ENCODE measurements around the gene TBCK.
"Not testable (repeated sequence)": the region's sequence is repeated elsewhere in the genome, so short reads cannot be mapped to it uniquely, and the experiment has no call there.

TBCK gene

DNA sequence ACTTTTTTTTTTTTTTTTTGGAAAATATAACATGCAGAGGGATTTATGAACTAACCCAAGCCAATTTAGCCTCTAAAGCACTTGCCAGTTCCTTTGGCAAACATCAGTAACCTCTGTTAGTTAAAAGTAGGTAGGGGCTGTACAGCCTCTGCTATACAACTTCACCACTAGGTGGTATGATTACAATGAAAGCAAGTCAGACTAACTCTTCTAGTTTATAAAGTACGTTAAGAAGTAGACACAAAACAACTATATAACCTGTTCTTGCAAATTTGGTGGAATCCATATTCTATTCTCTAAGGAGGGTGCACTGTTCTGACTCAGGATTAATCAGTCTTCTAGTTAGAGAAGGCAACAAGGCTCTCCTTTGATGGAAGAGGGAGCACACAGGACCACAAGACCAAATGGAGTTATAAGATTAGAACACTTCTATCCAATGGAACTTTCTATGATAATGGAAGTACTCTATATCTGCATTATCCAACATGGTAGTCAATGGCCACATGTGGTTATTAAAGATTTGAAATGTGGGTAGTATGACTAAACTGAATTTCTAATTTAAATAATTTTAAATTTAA lies 13.1 kb upstream of the TBCK start:
- peak; percentile 65 for DNase-seq (ENCODE audit: low read depth, low spot score)

DNA sequence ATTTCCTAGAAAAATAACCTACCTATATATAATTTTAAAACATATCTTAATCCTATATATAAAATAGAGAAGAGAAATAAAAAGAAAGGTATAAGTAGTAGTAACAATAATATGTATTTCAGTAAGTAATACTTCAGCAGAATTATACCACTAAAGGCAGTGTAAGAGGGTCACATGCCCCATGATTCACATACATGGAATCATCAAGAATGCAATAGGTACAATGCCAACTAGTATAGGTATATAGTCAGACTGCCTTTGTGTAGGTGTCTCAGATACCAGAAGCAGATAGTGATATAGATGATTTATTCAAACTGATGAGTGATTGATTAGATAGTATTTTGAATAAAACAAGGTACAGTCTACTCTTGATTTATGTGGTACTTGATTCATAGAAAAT lies 9.8 kb upstream of the TBCK start:
- TF ChIP-seq, protein P1, sequence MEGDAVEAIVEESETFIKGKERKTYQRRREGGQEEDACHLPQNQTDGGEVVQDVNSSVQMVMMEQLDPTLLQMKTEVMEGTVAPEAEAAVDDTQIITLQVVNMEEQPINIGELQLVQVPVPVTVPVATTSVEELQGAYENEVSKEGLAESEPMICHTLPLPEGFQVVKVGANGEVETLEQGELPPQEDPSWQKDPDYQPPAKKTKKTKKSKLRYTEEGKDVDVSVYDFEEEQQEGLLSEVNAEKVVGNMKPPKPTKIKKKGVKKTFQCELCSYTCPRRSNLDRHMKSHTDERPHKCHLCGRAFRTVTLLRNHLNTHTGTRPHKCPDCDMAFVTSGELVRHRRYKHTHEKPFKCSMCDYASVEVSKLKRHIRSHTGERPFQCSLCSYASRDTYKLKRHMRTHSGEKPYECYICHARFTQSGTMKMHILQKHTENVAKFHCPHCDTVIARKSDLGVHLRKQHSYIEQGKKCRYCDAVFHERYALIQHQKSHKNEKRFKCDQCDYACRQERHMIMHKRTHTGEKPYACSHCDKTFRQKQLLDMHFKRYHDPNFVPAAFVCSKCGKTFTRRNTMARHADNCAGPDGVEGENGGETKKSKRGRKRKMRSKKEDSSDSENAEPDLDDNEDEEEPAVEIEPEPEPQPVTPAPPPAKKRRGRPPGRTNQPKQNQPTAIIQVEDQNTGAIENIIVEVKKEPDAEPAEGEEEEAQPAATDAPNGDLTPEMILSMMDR (IDR thresholded peaks at IDR 0.05; ENCODE audit: low read depth, low read length): no peak
- no peak overlapping the region for H3K4me3 ChIP-seq (ENCODE audit: low read depth, low read length)
- in situ Hi-C loops (cut with HindIII; ENCODE audit: low sequenced_read_pairs): no loop called here
- no peak for DNase-seq (ENCODE audit: low read depth, low spot score)

More for the DNA sequence above, 13.1 kb upstream of the TBCK start:
- in situ Hi-C loops (cut with HindIII; ENCODE audit: low sequenced_read_pairs): no loop called here
- TF ChIP-seq, protein P1 (IDR thresholded peaks at IDR 0.05; ENCODE audit: low read depth, low read length): peak; percentile 77
- H3K4me3 ChIP-seq (ENCODE audit: low read depth, low read length): no peak overlapping the region

DNA sequence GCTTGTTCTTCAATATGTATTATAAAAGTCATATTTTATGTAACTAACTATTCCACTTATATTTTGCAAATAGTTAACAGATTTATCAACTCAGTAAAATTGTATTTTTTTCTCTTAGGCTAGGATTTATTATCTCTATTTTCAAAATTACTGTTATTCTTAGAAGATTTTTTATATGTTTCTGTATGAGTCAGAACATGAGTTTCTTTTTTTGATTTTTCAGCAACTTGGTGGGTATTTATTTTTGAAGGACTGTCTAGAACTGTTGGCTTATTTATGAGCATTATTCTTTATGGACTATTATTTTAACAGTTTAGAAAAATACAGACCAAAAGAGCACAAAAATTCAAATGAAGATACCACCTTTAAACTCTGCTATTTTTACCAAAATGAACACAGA lies 7.1 kb upstream of the TBCK start:
- no peak overlapping the region for H3K4me3 ChIP-seq (ENCODE audit: low read depth, low read length)
- TF ChIP-seq, protein P1 (IDR thresholded peaks at IDR 0.05; ENCODE audit: low read depth, low read length): no peak
- in situ Hi-C loops (cut with HindIII; ENCODE audit: low sequenced_read_pairs): no loop called here
- no peak for DNase-seq (ENCODE audit: low read depth, low spot score)

DNA sequence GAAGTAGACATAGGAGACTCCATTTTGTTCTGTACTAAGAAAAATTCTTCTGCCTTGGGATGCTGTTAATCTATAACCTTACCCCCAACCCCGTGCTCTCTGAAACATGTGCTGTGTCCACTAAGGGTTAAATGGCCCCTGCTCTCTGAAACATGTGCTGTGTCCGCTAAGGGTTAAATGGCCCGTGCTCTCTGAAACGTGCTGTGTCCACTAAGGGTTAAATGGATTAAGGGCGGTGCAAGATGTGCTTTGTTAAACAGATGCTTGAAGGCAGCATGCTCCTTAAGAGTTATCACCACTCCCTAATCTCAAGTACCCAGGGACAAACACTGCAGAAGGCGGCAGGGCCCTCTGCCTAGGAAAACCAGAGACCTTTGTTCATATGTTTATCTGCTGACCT lies 5.8 kb upstream of the TBCK start:
- DNase-seq (ENCODE audit: low read depth, low spot score); in situ Hi-C loops (cut with HindIII; ENCODE audit: low sequenced_read_pairs); H3K4me3 ChIP-seq (ENCODE audit: low read depth, low read length): not testable (repeated sequence)

DNA sequence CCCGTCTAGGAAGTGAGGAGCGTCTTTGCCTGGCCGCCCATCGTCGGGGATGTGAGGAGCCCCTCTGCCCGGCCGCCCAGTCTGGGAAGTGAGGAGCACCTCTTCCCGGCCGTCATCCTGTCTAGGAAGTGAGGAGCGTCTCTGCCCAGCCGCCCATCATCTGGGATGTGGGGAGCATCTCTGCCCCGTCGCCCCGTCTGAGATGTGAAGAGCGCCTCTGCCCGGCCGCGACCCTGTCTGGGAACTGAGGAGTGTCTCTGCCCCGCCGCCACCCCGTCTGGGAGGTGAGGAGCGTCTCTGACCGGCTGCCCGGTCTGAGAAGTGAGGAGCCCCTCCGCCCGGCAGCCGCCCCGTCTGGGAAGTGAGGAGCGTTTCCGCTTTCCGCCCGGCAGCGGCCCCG lies 5.2 kb upstream of the TBCK start:
- in situ Hi-C loops (cut with HindIII; ENCODE audit: low sequenced_read_pairs); DNase-seq (ENCODE audit: low read depth, low spot score); H3K4me3 ChIP-seq (ENCODE audit: low read depth, low read length): not testable (repeated sequence)

DNA sequence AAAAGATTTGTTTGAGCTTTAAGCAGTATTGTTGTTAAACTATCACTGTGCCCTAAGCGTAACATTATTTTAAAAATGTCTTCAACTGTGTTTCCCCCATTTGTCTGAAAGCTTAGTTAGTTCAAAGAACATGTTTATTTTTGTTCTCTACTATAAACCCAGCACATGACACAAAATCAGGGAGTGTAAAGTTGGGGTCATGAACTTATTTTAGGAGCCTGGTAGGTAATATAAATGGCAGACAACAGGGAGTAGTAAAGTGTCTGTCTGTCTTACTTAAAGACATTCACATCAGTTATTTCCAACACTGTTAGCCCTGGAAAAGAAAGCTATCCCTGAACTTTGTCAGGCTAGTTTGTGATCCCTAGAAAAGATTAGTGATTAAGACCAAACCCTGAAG lies 4.2 kb upstream of the TBCK start:
- no peak for DNase-seq (ENCODE audit: low read depth, low spot score)
- TF ChIP-seq, protein P1 (IDR thresholded peaks at IDR 0.05; ENCODE audit: low read depth, low read length): no peak
- in situ Hi-C loops (cut with HindIII; ENCODE audit: low sequenced_read_pairs): no loop called here

DNA sequence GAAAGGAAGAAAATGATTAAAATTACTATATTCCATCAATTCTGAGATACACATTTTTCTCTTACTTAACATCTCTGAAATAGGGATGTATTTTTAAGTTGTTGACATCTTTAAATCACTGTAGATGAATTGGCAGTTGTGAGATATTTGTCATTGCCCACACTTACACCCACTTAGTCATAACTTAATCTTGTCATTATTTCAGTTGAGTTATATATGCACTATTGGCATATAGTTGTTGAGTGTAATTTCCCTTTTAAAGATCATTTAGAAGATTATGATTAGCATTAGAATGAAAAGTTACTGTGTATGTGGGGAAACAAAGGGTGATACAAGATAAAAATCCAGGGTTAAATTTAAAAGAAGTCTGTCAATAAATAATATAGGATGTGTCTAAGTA lies 2.5 kb upstream of the TBCK start:
- no peak for DNase-seq (ENCODE audit: low read depth, low spot score)
- TF ChIP-seq, protein P1 (IDR thresholded peaks at IDR 0.05; ENCODE audit: low read depth, low read length): no peak
- no peak overlapping the region for H3K4me3 ChIP-seq (ENCODE audit: low read depth, low read length)
- in situ Hi-C loops (cut with HindIII; ENCODE audit: low sequenced_read_pairs): no loop called here

More for the DNA sequence above, 4.2 kb upstream of the TBCK start:
- no peak overlapping the region for H3K4me3 ChIP-seq (ENCODE audit: low read depth, low read length)

DNA sequence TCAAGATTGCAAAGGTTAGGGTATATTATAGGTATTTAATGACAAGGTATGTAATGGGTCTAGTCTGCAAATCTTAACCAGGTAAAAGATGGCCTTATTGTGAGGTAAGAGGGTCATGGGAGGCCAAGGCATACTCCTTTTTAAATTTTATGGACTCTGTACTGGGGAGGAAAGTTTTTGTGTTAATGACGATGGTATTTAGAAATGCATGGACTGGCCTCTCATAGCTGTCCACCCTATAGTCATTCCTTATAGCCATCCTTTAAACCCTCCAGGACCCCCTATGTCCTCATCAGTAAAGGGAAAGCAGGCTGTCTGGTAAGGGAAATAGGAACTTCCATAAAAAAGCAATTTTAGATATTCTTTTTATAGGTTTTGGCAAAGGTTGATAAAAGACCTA lies 1.8 kb upstream of the TBCK start:
- in situ Hi-C loops (cut with HindIII; ENCODE audit: low sequenced_read_pairs): no loop called here
- TF ChIP-seq, protein P1 (IDR thresholded peaks at IDR 0.05; ENCODE audit: low read depth, low read length): no peak
- no peak for DNase-seq (ENCODE audit: low read depth, low spot score)
- H3K4me3 ChIP-seq (ENCODE audit: low read depth, low read length): peak overlapping the region; percentile 79
